ENCODE measurements around the gene SCARB2. TPM values are rescaled to one million over a fixed set of nuclear protein-coding genes. Genes with fewer than 3 reads are reported as not detected.

Gene SCARB2
- total RNA-seq, 1 donor from 2014 or later: 190 TPM

- intact Hi-C loops (cut with DNase I): no loop called here
- H3K4me3 ChIP-seq: peak overlapping the region; percentile 82
- DNase-seq: no peak
- H3K36me3 ChIP-seq: no peaks in the 10 kb centered on the region
- no peaks in the 10 kb centered on the region for H3K27me3 ChIP-seq
- H3K9me3 ChIP-seq: no peaks in the 10 kb centered on the region
- TF ChIP-seq CTCF (IDR thresholded peaks at IDR 0.05): no peak
- ATAC-seq: no peak
- H3K4me1 ChIP-seq: peaks cover 79% of the 10 kb centered on the region
- H3K27ac ChIP-seq: peak overlapping the region; percentile 97
These were observed 3.7 kb downstream of the SCARB2 start for GRCh38 chr4:76209881-76210280.

DNA sequence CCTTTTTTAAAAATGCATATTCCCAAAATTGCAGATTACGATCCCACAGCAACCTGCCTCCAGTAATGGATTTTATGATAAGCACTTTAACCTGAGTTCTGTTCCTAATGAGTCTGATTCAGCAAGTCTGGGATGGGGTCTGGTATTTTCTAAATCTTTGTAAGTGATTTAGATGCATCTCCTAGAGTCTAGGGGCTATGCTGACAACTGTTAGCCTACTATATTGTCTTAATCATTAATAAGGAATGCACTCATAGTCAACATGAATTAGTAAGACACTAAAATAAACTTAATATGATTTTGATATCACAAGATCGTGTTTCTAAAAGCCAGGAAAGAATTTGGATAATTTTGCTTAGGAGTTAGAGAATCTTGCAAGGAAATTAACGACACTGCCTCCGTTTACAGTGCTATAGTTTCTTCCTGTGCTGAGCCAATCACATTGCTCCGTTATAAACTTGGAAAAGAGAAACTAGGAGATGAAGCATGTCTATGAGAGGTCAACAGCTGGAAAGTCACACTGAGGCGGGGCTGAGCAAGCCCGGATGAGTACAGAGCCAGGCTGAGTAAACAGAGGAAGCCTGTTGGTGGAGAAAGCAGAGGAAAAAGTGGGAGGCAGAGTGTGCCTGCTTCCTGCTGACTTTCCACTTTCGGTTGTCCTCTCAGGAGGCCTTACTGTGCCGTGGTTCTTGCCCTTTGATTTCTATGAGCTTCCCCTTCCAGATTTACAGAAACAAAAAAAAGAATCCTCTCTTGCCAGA is 5.4 kb downstream of the SCARB2 start:
- peak overlapping the region; percentile 27 for H3K4me3 ChIP-seq

DNA sequence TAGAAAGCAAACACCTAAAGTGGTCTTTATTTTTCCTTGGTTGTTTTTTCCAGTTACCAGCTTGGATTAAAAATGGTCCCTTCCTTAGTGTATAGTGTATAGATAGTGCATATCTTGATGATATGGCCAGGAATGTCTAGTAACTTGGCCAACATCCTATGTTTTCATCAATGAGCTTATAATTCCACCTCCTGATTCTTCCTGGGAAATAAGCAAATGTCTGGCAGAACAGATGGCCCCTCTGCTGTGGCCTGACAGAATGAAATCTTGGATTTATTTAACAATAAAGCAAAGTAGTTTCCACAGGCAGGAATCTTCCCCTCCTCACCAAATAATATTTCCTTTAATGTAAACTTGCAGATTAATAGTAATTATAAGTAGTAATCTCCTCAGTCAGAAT is 6.1 kb downstream of the SCARB2 start:
- no peaks in the 10 kb centered on the region for H3K9me3 ChIP-seq
- peak overlapping the region; percentile 97 for H3K27ac ChIP-seq
- no peak for ATAC-seq
- H3K27me3 ChIP-seq: no peaks in the 10 kb centered on the region
- H3K4me3 ChIP-seq: no peak overlapping the region
- H3K4me1 ChIP-seq: peaks cover 90% of the 10 kb centered on the region
- no peaks in the 10 kb centered on the region for H3K36me3 ChIP-seq
- no peak for DNase-seq
- no peak for TF ChIP-seq CTCF (IDR thresholded peaks at IDR 0.05)
- intact Hi-C loops (cut with DNase I): no loop called here

More for the DNA sequence above, 5.4 kb downstream of the SCARB2 start:
- no peak for TF ChIP-seq CTCF (IDR thresholded peaks at IDR 0.05)
- intact Hi-C loops (cut with DNase I): no loop called here
- DNase-seq: peak; percentile 78
- Histone ChIP-seq H3K36me3 (no peaks in the 10 kb centered on the region), H3K4me1 (peaks cover 85% of the 10 kb centered on the region), H3K9me3 (no peaks in the 10 kb centered on the region), H3K27me3 (no peaks in the 10 kb centered on the region), H3K27ac (peak overlapping the region; percentile 97)
- ATAC-seq: peak; percentile 93

- no peaks in the 10 kb centered on the region for H3K36me3 ChIP-seq
- no peak for TF ChIP-seq CTCF (IDR thresholded peaks at IDR 0.05)
- no peak for DNase-seq
- H3K27me3 ChIP-seq: no peaks in the 10 kb centered on the region
- peak overlapping the region; percentile 97 for H3K27ac ChIP-seq
- intact Hi-C loops (cut with DNase I): no loop called here
- ATAC-seq: no peak
- H3K9me3 ChIP-seq: no peaks in the 10 kb centered on the region
- peaks cover 86% of the 10 kb centered on the region for H3K4me1 ChIP-seq
- H3K4me3 ChIP-seq: no peak overlapping the region
These were observed 7.2 kb downstream of the SCARB2 start for GRCh38 chr4:76206222-76206942.

DNA sequence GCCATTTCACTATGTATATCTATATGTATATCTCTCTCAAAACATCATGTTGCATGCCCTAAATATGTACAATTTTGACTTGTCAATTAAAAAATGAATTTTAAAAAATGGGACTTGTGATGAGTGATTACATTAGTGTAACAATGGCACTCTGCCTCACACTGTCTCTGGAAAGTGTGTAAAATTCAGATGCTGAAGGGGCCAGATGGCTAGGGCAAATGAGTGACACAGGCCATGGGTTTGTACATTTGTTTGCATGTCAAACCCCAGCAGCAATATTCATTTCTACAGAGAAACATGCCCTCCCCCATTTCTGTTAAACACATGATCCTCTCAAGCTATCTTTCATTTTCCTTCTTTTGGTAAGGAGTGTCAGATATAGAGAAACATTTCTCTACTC is 8.1 kb downstream of the SCARB2 start:
- Histone ChIP-seq H3K4me1 (peaks cover 85% of the 10 kb centered on the region), H3K27ac (peak overlapping the region; percentile 97), H3K36me3 (no peaks in the 10 kb centered on the region), H3K27me3 (no peaks in the 10 kb centered on the region), H3K9me3 (no peaks in the 10 kb centered on the region), H3K4me3 (no peak overlapping the region)
- TF ChIP-seq CTCF (IDR thresholded peaks at IDR 0.05): no peak
- no peak for ATAC-seq
- no peak for DNase-seq
- intact Hi-C loops (cut with DNase I): no loop called here
